Astrocyte (in vitro differentiated cells and primary cell): ENCODE results near the gene ALK. TPM values are rescaled to one million over a fixed set of nuclear protein-coding genes. Genes with fewer than 3 reads are reported as not detected.

Source experiments
- DNase-seq: peaks from one replicate; pipeline ENCODE4 v3.0.0-alpha.2; 2010; ENCODE audit warnings: low read depth
- FAIRE-seq: peaks from 2 replicates; lab custom pipeline; 2011; peaks lifted over from hg19 to GRCh38; lab: Jason Lieb, UNC
- H2AFZ ChIP-seq: 2 replicates; pipeline ENCODE4 v1.6.0; 2012; ENCODE audit warnings: low read depth, low read length, inconsistent platforms
- H3K27ac ChIP-seq: 2 replicates; pipeline ENCODE4 v1.5.1; 2011; ENCODE audit warnings: low read depth, low read length, inconsistent platforms
- H3K27me3 ChIP-seq: 2 replicates; pipeline ENCODE4 v1.6.0; 2011; ENCODE audit warnings: low read length, inconsistent platforms; ENCODE audit not compliant: insufficient read depth
- H3K36me3 ChIP-seq: 2 replicates; pipeline ENCODE4 v1.5.1; 2011; ENCODE audit warnings: low read length, inconsistent platforms; ENCODE audit not compliant: insufficient read depth
- H3K4me1 ChIP-seq: 2 replicates; pipeline ENCODE4 v1.5.1; 2011; ENCODE audit warnings: low read length, inconsistent platforms; ENCODE audit not compliant: insufficient read depth
- H3K4me2 ChIP-seq: 2 replicates; pipeline ENCODE4 v1.6.0; 2012; ENCODE audit warnings: low read length, inconsistent platforms
- H3K4me3 ChIP-seq: 2 replicates; pipeline ENCODE4 v1.5.1; 2011; ENCODE audit warnings: low read depth, mild to moderate bottlenecking, low read length, inconsistent platforms; ENCODE audit not compliant: insufficient read depth
- H3K79me2 ChIP-seq: 2 replicates; pipeline ENCODE4 v1.6.0; 2012; ENCODE audit warnings: mild to moderate bottlenecking, low read length, inconsistent platforms; ENCODE audit not compliant: insufficient read depth
- H3K9ac ChIP-seq: 2 replicates; pipeline ENCODE4 v1.6.0; 2012; ENCODE audit warnings: mild to moderate bottlenecking, low read length, inconsistent platforms
- H3K9me3 ChIP-seq: 2 replicates; pipeline ENCODE4 v1.5.1; 2012; ENCODE audit warnings: low read depth, mild to moderate bottlenecking, low read length, inconsistent platforms; ENCODE audit not compliant: insufficient read depth
- H4K20me1 ChIP-seq: 2 replicates; pipeline ENCODE4 v1.6.0; 2012; ENCODE audit warnings: low read length, inconsistent platforms; ENCODE audit not compliant: insufficient read depth
- H3K27ac Mint-ChIP-seq: one replicate; pipeline ENCODE4 v1.8.0; 2021; ENCODE audit warnings: mild to moderate bottlenecking, mixed read lengths; ENCODE audit not compliant: unreplicated experiment
- H3K27me3 Mint-ChIP-seq: one replicate; pipeline ENCODE4 v1.8.0; 2021; ENCODE audit warnings: low read depth, mixed read lengths; ENCODE audit not compliant: unreplicated experiment
- H3K36me3 Mint-ChIP-seq: one replicate; pipeline ENCODE4 v1.8.0; 2021; ENCODE audit warnings: low read depth, mixed read lengths; ENCODE audit not compliant: unreplicated experiment
- H3K4me1 Mint-ChIP-seq: one replicate; pipeline ENCODE4 v1.8.0; 2021; ENCODE audit warnings: low read depth, mixed read lengths; ENCODE audit not compliant: unreplicated experiment
- H3K4me3 Mint-ChIP-seq: one replicate; pipeline ENCODE4 v1.8.0; 2021; ENCODE audit warnings: mild to moderate bottlenecking, moderate library complexity, mixed read lengths; ENCODE audit not compliant: unreplicated experiment
- H3K9me3 Mint-ChIP-seq: one replicate; pipeline ENCODE4 v1.8.0; 2021; ENCODE audit warnings: mild to moderate bottlenecking, mixed read lengths; ENCODE audit not compliant: unreplicated experiment
- CTCF ChIP-seq: IDR thresholded peaks from 2 replicates; pipeline ENCODE4 v1.5.1; 2011; ENCODE audit warnings: low read depth, mild to moderate bottlenecking, inconsistent platforms, low read length, moderate library complexity; ENCODE audit not compliant: insufficient read depth
- EZH2 ChIP-seq: IDR thresholded peaks from 2 replicates; pipeline ENCODE4 v1.6.1; 2012; ENCODE audit warnings: mild to moderate bottlenecking, low read length, inconsistent platforms; ENCODE audit not compliant: insufficient read depth
- total RNA-seq: library from RNA; stranded (reverse); gene quantifications from 2 replicates; pipeline ENCODE4 v1.2.1, GENCODE V29; 2021

Gene ALK
- total RNA-seq, 1 donor from 2014 or later = 0.16 TPM

DNA sequence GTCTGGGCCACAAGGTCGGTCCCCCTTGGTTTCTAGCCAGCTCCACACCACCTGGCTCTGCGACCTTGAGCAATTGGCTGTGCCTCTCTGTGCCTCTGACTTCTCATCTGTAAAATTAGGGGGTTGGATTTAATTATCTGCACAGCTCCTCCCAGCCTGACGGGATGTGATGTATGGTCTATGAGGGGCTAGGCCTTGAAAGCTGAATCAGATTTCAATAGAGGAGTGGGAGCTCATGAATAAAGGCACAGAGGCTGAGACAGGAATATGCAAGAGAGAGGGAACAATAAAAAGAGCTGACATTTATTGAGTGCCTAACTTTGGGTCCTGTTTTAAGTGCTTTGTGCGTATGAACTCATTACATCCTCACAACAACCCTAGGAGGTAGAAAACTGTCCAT lies 104.7 kb downstream of the ALK start:
- H3K36me3 Mint-ChIP-seq = no peaks in the 10 kb centered on the region
- no peaks in the 10 kb centered on the region for H3K9me3 ChIP-seq
- peaks cover 22% of the 10 kb centered on the region for H3K27me3 ChIP-seq
- no peak overlapping the region for H3K27ac Mint-ChIP-seq
- no peaks in the 10 kb centered on the region for H3K79me2 ChIP-seq
- no peak for TF ChIP-seq EZH2
- no peak for TF ChIP-seq CTCF
- peaks cover 4% of the 10 kb centered on the region for H3K9me3 Mint-ChIP-seq
- H2AFZ ChIP-seq = no peak overlapping the region
- H3K27ac ChIP-seq = no peak overlapping the region
- H3K27me3 Mint-ChIP-seq = peaks cover 26% of the 10 kb centered on the region
- H3K4me1 ChIP-seq = peaks cover 3% of the 10 kb centered on the region
- H4K20me1 ChIP-seq = no peaks in the 10 kb centered on the region
- no peaks in the 10 kb centered on the region for H3K4me1 Mint-ChIP-seq
- DNase-seq = no peak
- FAIRE-seq = no peak
- no peaks in the 10 kb centered on the region for H3K36me3 ChIP-seq
- no peak overlapping the region for H3K4me3 ChIP-seq
- H3K9ac ChIP-seq = no peak overlapping the region
- no peak overlapping the region for H3K4me2 ChIP-seq
- H3K4me3 Mint-ChIP-seq = no peak overlapping the region

GRCh38 chr2:29811378-29811777 lies 110.0 kb downstream of the ALK start:
- Histone ChIP-seq H3K4me2 (no peak overlapping the region), H3K9ac (no peak overlapping the region), H4K20me1 (no peaks in the 10 kb centered on the region), H3K27ac (no peak overlapping the region), H3K36me3 (no peaks in the 10 kb centered on the region), H2AFZ (no peak overlapping the region), H3K9me3 (no peaks in the 10 kb centered on the region), H3K79me2 (no peaks in the 10 kb centered on the region), H3K27me3 (peaks cover 10% of the 10 kb centered on the region), H3K4me3 (no peak overlapping the region), H3K4me1 (peaks cover 6% of the 10 kb centered on the region)
- H3K9me3 Mint-ChIP-seq = no peaks in the 10 kb centered on the region
- no peak for TF ChIP-seq CTCF
- no peak for TF ChIP-seq EZH2
- no peak for FAIRE-seq
- peak; percentile 61 for DNase-seq
- H3K4me3 Mint-ChIP-seq = no peak overlapping the region
- no peak overlapping the region for H3K27ac Mint-ChIP-seq
- no peaks in the 10 kb centered on the region for H3K36me3 Mint-ChIP-seq
- peaks cover 7% of the 10 kb centered on the region for H3K27me3 Mint-ChIP-seq
- H3K4me1 Mint-ChIP-seq = peaks cover 12% of the 10 kb centered on the region

GRCh38 chr2:29810956-29811355 lies 110.4 kb downstream of the ALK start:
- Histone ChIP-seq H3K4me3 (no peak overlapping the region), H3K4me1 (peaks cover 6% of the 10 kb centered on the region), H3K36me3 (no peaks in the 10 kb centered on the region), H2AFZ (no peak overlapping the region), H4K20me1 (no peaks in the 10 kb centered on the region), H3K4me2 (no peak overlapping the region), H3K9ac (no peak overlapping the region), H3K79me2 (no peaks in the 10 kb centered on the region), H3K27ac (no peak overlapping the region), H3K27me3 (peaks cover 10% of the 10 kb centered on the region), H3K9me3 (no peaks in the 10 kb centered on the region)
- Mint-ChIP-seq H3K9me3 (no peaks in the 10 kb centered on the region), H3K36me3 (no peaks in the 10 kb centered on the region), H3K4me1 (peaks cover 12% of the 10 kb centered on the region), H3K27me3 (peaks cover 6% of the 10 kb centered on the region), H3K27ac (no peak overlapping the region), H3K4me3 (no peak overlapping the region)
- TF ChIP-seq EZH2 (no peak), CTCF (no peak)
- DNase-seq (peak; percentile 59), FAIRE-seq (no peak)
